Stimulated activated CD8-positive, alpha-beta memory T cell treated with anti-CD3 and anti-CD28 coated beads, Interleukin-7, amount 100 ng/mL, for 4 hours (primary cell): Measurements from ENCODE around the gene SERPINA5.
"Not testable (repeated sequence)": the region's sequence is repeated elsewhere in the genome, so short reads cannot be mapped to it uniquely, and the experiment has no call there.

ENCODE experiments used
- DNase-seq, 2 donors: peaks; one replicate each; pipeline ENCODE4 v3.0.0-alpha.2; 2020; ENCODE audit warnings: low read depth in 2 of 2

SERPINA5 gene

GRCh38 chr14:94575730-94576585 is 5.3 kb upstream of the SERPINA5 start:
- no peak for DNase-seq

GRCh38 chr14:94577472-94577871 is 3.8 kb upstream of the SERPINA5 start:
- DNase-seq, result not testable (repeated sequence)

- no peak for DNase-seq
Observed at GRCh38 chr14:94578712-94579111, 2.5 kb upstream of the SERPINA5 start.

- no peak for DNase-seq
Observed at GRCh38 chr14:94582199-94582750, 1.0 kb downstream of the SERPINA5 start.

- no peak for DNase-seq
Observed at GRCh38 chr14:94582851-94583250, 1.6 kb downstream of the SERPINA5 start.

- DNase-seq, result no peak
Observed at GRCh38 chr14:94583557-94583956, 2.3 kb downstream of the SERPINA5 start.

GRCh38 chr14:94584591-94585280 is 3.5 kb downstream of the SERPINA5 start:
- no peak for DNase-seq

- no peak for DNase-seq
Observed at GRCh38 chr14:94586635-94587034, 5.4 kb downstream of the SERPINA5 start.

GRCh38 chr14:94588311-94588710 is 7.1 kb downstream of the SERPINA5 start:
- no peak for DNase-seq

- DNase-seq, result no peak
Observed at GRCh38 chr14:94591073-94591472, 9.8 kb downstream of the SERPINA5 start.

GRCh38 chr14:94591871-94592270 is 10.6 kb downstream of the SERPINA5 start:
- DNase-seq, result no peak

- DNase-seq, result no peak
Observed at GRCh38 chr14:94592457-94592856, 11.2 kb downstream of the SERPINA5 start.

GRCh38 chr14:94593376-94593748 is 12.1 kb downstream of the SERPINA5 start:
- DNase-seq, result no peak

GRCh38 chr14:94593749-94594431 is 12.7 kb downstream of the SERPINA5 start:
- no peak for DNase-seq

GRCh38 chr14:94594441-94594840 is 13.2 kb downstream of the SERPINA5 start:
- DNase-seq, result no peak

GRCh38 chr14:94595912-94596311 is 14.7 kb downstream of the SERPINA5 start:
- no peak for DNase-seq

- no peak for DNase-seq
Observed at GRCh38 chr14:94596361-94596760, 15.1 kb downstream of the SERPINA5 start.

- no peak for DNase-seq
Observed at GRCh38 chr14:94597788-94598187, 16.6 kb downstream of the SERPINA5 start.

- no peak for DNase-seq
Observed at GRCh38 chr14:94598506-94598815, 17.2 kb downstream of the SERPINA5 start.

GRCh38 chr14:94598816-94599655 is 17.8 kb downstream of the SERPINA5 start:
- no peak for DNase-seq

- DNase-seq, result no peak
Observed at GRCh38 chr14:94599656-94600004, 18.4 kb downstream of the SERPINA5 start.

GRCh38 chr14:94600148-94600545 is 18.9 kb downstream of the SERPINA5 start:
- no peak for DNase-seq
